ENCODE measurements around the gene RAPGEF3. TPM values are rescaled to one million over a fixed set of nuclear protein-coding genes. Genes with fewer than 3 reads are reported as not detected.
A peak's percentile ranks its signal among the peaks of the same experiment; 100 is the strongest.

The RAPGEF3 gene
- polyA plus RNA-seq, 1 experiment, result 2.4 TPM

DNA sequence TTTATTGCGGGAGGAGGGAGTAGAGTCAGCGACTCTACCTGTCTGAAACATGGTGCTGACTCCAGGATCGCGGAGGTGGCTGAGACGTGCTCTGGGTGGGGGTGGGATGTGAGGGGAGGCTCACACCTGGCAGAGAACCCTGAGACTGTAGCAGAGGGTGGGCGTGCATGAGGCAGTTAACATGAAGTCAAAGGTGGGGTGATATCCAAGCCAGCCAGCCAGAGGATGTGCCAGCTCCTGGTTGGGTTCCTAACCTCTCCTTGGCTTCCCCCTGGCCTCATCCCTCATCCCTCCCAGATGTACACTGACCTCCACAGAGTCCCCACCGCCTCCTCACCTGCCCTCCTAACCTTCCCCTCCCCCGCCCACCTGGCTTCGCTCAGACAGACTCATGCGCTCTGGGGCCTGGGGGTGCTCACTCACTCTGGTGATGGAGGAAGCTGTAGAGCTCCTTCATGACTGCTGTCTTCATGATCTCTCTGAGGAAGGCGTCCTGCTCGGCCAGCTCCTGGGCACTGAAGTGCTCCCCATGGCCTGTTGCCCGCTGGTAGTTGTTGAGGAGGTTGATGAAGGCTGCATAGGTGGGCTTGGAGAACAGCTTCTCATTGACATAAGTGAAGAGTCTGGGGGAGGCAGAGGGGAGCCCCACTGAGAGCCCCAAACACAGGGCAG is 42.7 kb downstream of the RAPGEF3 start:
- Histone ChIP-seq H3K4me3 (ENCODE audit: low read depth, low read length) (no peak overlapping the region), H3K36me3 (ENCODE audit: control insufficient read depth, insufficient read depth, low read length) (no peaks in the 10 kb centered on the region), H3K27me3 (ENCODE audit: control insufficient read depth, insufficient read depth, low read length) (no peaks in the 10 kb centered on the region)
- ChIA-PET CTCF (interaction anchor here (0.5 to 20.1 kb wide), 27 partner anchors 8 to 323 kb away, joined by 3 to 387 read pairs (median 5); partner anchors contain the start of genes ENDOU, RAPGEF3, RPAP3 and SLC48A1), POLR2A (no interaction called here)
- DNase-seq (ENCODE audit: low read depth), result no peak
- TF ChIP-seq, protein P1, sequence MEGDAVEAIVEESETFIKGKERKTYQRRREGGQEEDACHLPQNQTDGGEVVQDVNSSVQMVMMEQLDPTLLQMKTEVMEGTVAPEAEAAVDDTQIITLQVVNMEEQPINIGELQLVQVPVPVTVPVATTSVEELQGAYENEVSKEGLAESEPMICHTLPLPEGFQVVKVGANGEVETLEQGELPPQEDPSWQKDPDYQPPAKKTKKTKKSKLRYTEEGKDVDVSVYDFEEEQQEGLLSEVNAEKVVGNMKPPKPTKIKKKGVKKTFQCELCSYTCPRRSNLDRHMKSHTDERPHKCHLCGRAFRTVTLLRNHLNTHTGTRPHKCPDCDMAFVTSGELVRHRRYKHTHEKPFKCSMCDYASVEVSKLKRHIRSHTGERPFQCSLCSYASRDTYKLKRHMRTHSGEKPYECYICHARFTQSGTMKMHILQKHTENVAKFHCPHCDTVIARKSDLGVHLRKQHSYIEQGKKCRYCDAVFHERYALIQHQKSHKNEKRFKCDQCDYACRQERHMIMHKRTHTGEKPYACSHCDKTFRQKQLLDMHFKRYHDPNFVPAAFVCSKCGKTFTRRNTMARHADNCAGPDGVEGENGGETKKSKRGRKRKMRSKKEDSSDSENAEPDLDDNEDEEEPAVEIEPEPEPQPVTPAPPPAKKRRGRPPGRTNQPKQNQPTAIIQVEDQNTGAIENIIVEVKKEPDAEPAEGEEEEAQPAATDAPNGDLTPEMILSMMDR (IDR thresholded peaks at IDR 0.05; ENCODE audit: insufficient read depth, low read depth, low read length), result no peak

DNA sequence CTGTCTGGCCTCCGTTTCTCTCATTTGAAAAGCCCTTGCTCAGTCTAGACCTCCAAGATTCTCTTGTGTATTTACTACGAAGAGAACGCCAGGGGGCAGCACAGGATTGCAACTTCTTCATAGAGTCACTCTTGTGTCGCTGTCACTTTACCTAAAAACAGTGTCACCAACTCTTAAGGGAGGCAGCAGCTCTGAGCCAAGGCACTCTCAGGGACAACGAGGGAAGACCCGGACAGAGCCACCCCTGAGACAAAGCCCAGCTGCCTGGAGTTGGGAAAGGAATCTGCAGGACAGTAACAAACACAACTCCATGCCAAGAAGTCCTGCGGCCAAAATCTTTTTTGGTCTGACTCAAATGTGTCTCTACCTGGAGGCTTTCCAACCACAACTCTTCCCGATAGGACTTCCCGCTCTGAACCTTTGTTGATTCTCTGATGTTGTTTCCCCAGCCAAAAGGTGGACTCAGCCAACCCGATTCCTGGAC is 43.2 kb downstream of the RAPGEF3 start:
- H3K4me3 ChIP-seq (ENCODE audit: low read depth, low read length), result no peak overlapping the region

DNA sequence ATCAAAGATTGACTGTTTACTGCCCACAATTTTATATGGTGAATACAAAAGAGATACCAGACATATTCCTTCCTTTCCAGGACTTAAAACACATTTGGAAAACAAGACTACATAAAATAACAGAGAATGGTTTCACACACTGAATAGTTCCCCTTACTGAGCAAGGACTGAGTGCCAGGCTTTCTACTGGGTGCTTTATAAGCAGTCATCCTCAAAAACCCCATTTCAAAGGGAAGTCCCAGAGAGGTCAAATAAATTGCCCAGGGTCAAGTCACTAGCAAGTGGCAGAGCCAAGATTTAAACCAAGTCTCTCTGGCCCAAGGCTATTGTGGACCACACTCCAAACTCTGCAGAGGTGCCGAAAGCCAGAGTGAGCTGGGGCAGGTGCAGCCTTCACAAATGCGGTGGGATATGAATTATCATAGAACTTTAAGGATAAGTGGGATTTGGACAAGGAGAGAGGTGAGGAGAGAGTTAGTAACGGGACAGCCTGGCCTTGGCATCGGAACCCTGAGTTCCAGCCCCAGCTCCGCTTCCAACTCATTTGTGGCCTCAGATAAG is 43.8 kb downstream of the RAPGEF3 start:
- CTCF ChIA-PET, result interaction anchor here (0.6 to 20.1 kb wide), 22 partner anchors 8 to 458 kb away, joined by 3 to 387 read pairs (median 6); partner anchors contain the start of genes ENDOU, RAPGEF3, RPAP3 and SLC48A1
- Histone ChIP-seq H3K36me3 (ENCODE audit: control insufficient read depth, insufficient read depth, low read length) (no peaks in the 10 kb centered on the region), H3K4me3 (ENCODE audit: low read depth, low read length) (no peak overlapping the region), H3K27me3 (ENCODE audit: control insufficient read depth, insufficient read depth, low read length) (no peaks in the 10 kb centered on the region)
- TF ChIP-seq, protein P1 (IDR thresholded peaks at IDR 0.05; ENCODE audit: insufficient read depth, low read depth, low read length), result no peak
- no peak for DNase-seq (ENCODE audit: low read depth)
- POLR2A ChIA-PET, result interaction anchor here (0.7 kb wide), 1 partner anchor 480 kb away, joined by 3 read pairs; no protein-coding TSS in a partner anchor

More for the DNA sequence above, 43.2 kb downstream of the RAPGEF3 start:
- DNase-seq (ENCODE audit: low read depth), result no peak
- Histone ChIP-seq H3K27me3 (ENCODE audit: control insufficient read depth, insufficient read depth, low read length) (no peaks in the 10 kb centered on the region), H3K36me3 (ENCODE audit: control insufficient read depth, insufficient read depth, low read length) (no peaks in the 10 kb centered on the region)
- TF ChIP-seq, protein P1 (IDR thresholded peaks at IDR 0.05; ENCODE audit: insufficient read depth, low read depth, low read length), result peak; percentile 80
- ChIA-PET CTCF (interaction anchor here (0.5 to 20.1 kb wide), 27 partner anchors 9 to 458 kb away, joined by 3 to 387 read pairs (median 5); partner anchors contain the start of genes ENDOU, RAPGEF3, RPAP3 and SLC48A1), POLR2A (interaction anchor here (0.7 kb wide), 1 partner anchor 480 kb away, joined by 3 read pairs; no protein-coding TSS in a partner anchor)

DNA sequence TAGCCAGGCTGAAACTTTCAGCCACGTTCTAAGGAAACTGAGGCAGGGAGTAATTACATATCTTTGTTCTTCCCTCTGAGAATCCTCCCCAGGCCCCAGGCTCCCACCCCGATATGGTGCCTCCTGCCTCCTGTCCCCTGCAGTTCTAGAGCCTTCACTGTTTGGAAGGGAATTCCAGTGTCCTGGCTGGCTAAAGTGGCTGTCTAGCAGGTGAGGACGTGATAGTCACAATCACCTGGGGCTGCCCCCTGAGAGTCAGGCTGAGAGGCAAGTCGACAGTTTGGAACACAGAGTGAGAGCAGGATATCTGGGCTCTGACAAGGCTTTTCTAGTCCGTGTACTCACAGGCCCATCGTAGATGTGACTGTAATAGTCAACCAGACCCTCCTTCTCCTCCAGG is 46.5 kb downstream of the RAPGEF3 start:
- Histone ChIP-seq H3K4me3 (ENCODE audit: low read depth, low read length) (no peak overlapping the region), H3K27me3 (ENCODE audit: control insufficient read depth, insufficient read depth, low read length) (no peaks in the 10 kb centered on the region), H3K36me3 (ENCODE audit: control insufficient read depth, insufficient read depth, low read length) (no peaks in the 10 kb centered on the region)
- POLR2A ChIA-PET, result no interaction called here
- DNase-seq (ENCODE audit: low read depth), result no peak
- TF ChIP-seq, protein P1 (IDR thresholded peaks at IDR 0.05; ENCODE audit: insufficient read depth, low read depth, low read length), result no peak
- CTCF ChIA-PET, result interaction anchor here (1.0 to 20.1 kb wide), 3 partner anchors 62 to 127 kb away, joined by 3 to 387 read pairs (median 6); partner anchors contain the start of gene SLC48A1

DNA sequence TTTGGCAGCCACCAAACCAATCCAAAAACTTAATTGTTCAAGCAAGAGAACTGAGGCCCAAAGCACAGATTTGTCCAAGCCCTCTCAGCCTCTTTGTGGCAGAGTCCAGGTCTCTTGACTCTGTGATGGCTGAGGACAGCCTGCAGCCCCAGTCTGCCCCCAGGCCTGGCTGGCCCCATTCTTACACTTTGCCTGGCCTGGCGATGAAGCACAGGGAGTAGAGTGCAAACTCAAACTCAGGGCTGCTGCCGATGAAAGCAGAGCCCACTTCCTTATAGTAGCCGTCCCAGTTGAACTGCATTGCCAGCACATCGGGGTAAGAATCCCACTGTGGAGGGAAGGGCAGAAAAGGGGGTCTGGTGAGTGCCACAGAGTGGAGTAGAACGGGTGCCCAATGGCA is 47.2 kb downstream of the RAPGEF3 start:
- CTCF ChIA-PET, result interaction anchor here (1.0 to 1.4 kb wide), 4 partner anchors 68 to 238 kb away, joined by 3 to 6 read pairs (median 4); no protein-coding TSS in a partner anchor
- TF ChIP-seq, protein P1 (IDR thresholded peaks at IDR 0.05; ENCODE audit: insufficient read depth, low read depth, low read length), result no peak
- H3K27me3 ChIP-seq (ENCODE audit: control insufficient read depth, insufficient read depth, low read length), result no peaks in the 10 kb centered on the region
- no peak overlapping the region for H3K4me3 ChIP-seq (ENCODE audit: low read depth, low read length)
- no peak for DNase-seq (ENCODE audit: low read depth)
- POLR2A ChIA-PET, result interaction anchor here (0.6 kb wide), 1 partner anchor 103 kb away, joined by 3 read pairs; no protein-coding TSS in a partner anchor
- H3K36me3 ChIP-seq (ENCODE audit: control insufficient read depth, insufficient read depth, low read length), result no peaks in the 10 kb centered on the region
